ENCODE measurements around the gene DNASE1L1. TPM values are rescaled to one million over a fixed set of nuclear protein-coding genes. Genes with fewer than 3 reads are reported as not detected.

DNASE1L1 gene
- total and polyA plus RNA-seq, 2 of the 13 experiments (the other 11 are each of a cell fraction or from before 2014, with no cell fraction given): 4.7 to 12.3 TPM

- TF ChIP-seq ZNF569 (CRISPR knock-in tag; IDR thresholded peaks at IDR 0.05; ENCODE audit: borderline replicate concordance) (0 out of 2 replicates have a peak, but pooled peaks have one; percentile 66), ZNF431 (CRISPR knock-in tag; IDR thresholded peaks at IDR 0.05; ENCODE audit: borderline replicate concordance, low read depth) (no peak), DDIT3 (CRISPR knock-in tag; IDR thresholded peaks at IDR 0.05) (no peak), ZNF704 (CRISPR knock-in tag; IDR thresholded peaks at IDR 0.05; ENCODE audit: borderline replicate concordance) (no peak), ZNF343 (CRISPR knock-in tag; IDR thresholded peaks at IDR 0.05) (no peak), ZNF577 (CRISPR knock-in tag; IDR thresholded peaks at IDR 0.05; ENCODE audit: borderline replicate concordance, low read depth) (no peak), ERF (CRISPR knock-in tag; IDR thresholded peaks at IDR 0.05) (no peak), ZNF761 (CRISPR knock-in tag; conservative IDR thresholded peaks at IDR 0.05) (no peak), ZFP41 (CRISPR knock-in tag; IDR thresholded peaks at IDR 0.05; ENCODE audit: borderline replicate concordance) (no peak), MIER2 (CRISPR knock-in tag; IDR thresholded peaks at IDR 0.05) (no peak), DMAP1 (CRISPR knock-in tag; IDR thresholded peaks at IDR 0.05) (peak; percentile 92), ZNF850 (CRISPR knock-in tag; conservative IDR thresholded peaks at IDR 0.05) (no peak), MAFG (CRISPR knock-in tag; IDR thresholded peaks at IDR 0.05) (no peak), SKIL (CRISPR knock-in tag; IDR thresholded peaks at IDR 0.05; ENCODE audit: borderline replicate concordance) (no peak; the same call in 1 of the 2 replicates), REL (CRISPR knock-in tag; conservative IDR thresholded peaks at IDR 0.05) (no peak), ZNF776 (CRISPR knock-in tag; IDR thresholded peaks at IDR 0.05) (no peak; the same call in 1 of the 2 replicates)
- TF ChIP-seq, protein P1, sequence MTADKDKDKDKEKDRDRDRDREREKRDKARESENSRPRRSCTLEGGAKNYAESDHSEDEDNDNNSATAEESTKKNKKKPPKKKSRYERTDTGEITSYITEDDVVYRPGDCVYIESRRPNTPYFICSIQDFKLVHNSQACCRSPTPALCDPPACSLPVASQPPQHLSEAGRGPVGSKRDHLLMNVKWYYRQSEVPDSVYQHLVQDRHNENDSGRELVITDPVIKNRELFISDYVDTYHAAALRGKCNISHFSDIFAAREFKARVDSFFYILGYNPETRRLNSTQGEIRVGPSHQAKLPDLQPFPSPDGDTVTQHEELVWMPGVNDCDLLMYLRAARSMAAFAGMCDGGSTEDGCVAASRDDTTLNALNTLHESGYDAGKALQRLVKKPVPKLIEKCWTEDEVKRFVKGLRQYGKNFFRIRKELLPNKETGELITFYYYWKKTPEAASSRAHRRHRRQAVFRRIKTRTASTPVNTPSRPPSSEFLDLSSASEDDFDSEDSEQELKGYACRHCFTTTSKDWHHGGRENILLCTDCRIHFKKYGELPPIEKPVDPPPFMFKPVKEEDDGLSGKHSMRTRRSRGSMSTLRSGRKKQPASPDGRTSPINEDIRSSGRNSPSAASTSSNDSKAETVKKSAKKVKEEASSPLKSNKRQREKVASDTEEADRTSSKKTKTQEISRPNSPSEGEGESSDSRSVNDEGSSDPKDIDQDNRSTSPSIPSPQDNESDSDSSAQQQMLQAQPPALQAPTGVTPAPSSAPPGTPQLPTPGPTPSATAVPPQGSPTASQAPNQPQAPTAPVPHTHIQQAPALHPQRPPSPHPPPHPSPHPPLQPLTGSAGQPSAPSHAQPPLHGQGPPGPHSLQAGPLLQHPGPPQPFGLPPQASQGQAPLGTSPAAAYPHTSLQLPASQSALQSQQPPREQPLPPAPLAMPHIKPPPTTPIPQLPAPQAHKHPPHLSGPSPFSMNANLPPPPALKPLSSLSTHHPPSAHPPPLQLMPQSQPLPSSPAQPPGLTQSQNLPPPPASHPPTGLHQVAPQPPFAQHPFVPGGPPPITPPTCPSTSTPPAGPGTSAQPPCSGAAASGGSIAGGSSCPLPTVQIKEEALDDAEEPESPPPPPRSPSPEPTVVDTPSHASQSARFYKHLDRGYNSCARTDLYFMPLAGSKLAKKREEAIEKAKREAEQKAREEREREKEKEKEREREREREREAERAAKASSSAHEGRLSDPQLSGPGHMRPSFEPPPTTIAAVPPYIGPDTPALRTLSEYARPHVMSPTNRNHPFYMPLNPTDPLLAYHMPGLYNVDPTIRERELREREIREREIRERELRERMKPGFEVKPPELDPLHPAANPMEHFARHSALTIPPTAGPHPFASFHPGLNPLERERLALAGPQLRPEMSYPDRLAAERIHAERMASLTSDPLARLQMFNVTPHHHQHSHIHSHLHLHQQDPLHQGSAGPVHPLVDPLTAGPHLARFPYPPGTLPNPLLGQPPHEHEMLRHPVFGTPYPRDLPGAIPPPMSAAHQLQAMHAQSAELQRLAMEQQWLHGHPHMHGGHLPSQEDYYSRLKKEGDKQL (CRISPR knock-in tag; IDR thresholded peaks at IDR 0.05; ENCODE audit: low read depth): no peak
- TF ChIP-seq, protein P2, sequence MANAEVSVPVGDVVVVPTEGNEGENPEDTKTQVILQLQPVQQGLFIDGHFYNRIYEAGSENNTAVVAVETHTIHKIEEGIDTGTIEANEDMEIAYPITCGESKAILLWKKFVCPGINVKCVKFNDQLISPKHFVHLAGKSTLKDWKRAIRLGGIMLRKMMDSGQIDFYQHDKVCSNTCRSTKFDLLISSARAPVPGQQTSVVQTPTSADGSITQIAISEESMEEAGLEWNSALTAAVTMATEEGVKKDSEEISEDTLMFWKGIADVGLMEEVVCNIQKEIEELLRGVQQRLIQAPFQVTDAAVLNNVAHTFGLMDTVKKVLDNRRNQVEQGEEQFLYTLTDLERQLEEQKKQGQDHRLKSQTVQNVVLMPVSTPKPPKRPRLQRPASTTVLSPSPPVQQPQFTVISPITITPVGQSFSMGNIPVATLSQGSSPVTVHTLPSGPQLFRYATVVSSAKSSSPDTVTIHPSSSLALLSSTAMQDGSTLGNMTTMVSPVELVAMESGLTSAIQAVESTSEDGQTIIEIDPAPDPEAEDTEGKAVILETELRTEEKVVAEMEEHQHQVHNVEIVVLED (CRISPR knock-in tag; IDR thresholded peaks at IDR 0.05; ENCODE audit: borderline replicate concordance): peak; percentile 90
These were observed 11.0 kb downstream of the DNASE1L1 start, which contains the start of gene RPL10 (continued) for GRCh38 chrX:154397888-154398667.

All from HepG2 (cell line).